Measurements from ENCODE around the gene UCHL1. TPM values are rescaled to one million over a fixed set of nuclear protein-coding genes. Genes with fewer than 3 reads are reported as not detected.
A peak's percentile ranks its signal among the peaks of the same experiment; 100 is the strongest.

The UCHL1 gene
- total and polyA plus RNA-seq, 4 donors = 0.51 to 2.6 (median 0.70) TPM

DNA sequence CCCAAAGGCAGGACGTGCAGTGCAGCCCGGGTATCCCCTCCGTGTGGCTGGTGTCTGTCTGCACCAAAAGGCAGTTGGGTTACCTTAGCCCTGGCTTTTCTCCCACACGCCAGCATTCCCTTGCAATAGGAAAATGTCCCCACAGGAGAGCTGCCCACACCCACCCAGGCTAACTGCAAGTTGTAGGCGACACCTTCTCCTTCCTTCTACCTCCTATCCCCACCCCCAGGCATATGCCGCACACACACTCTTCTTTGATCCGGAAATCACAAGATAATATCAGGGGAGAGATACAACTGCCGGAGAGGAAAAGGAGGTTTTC is 41.9 kb upstream of the UCHL1 start:
- Histone ChIP-seq H3K9ac (ENCODE audit: low read depth in 1 of 2, low read length in 2 of 2) (no peak overlapping the region), H3K36me3 (ENCODE audit: control insufficient read depth in 4 of 4, insufficient read depth in 3 of 4, low read depth in 1 of 4, low read length in 3 of 4) (peaks cover 0 to 1% (median 0%) of the 10 kb centered on the region in 4 donors), H3K27me3 (ENCODE audit: control insufficient read depth in 4 of 4, insufficient read depth in 4 of 4, low read length in 3 of 4) (no peaks in the 10 kb centered on the region), H3K27ac (ENCODE audit: low read depth in 1 of 2, low read length in 2 of 2) (peak overlapping the region; percentile 31 to 68), H3K4me3 (ENCODE audit: low read depth in 1 of 3, low read length in 3 of 3) (peak overlapping the region; percentile 8 to 86 (median 31)), H3K4me1 (ENCODE audit: control insufficient read depth in 4 of 4, insufficient read depth in 4 of 4, low read length in 3 of 4) (peaks cover 4 to 36% (median 28%) of the 10 kb centered on the region in 4 donors), H3K9me3 (ENCODE audit: control insufficient read depth in 4 of 4, low read length in 3 of 4) (no peaks in the 10 kb centered on the region)
- DNase-seq (ENCODE audit: low spot score) = no peak
- 17% methylated on average over 8 of the region's 8 CpGs for WGBS
- TF ChIP-seq, protein P1, sequence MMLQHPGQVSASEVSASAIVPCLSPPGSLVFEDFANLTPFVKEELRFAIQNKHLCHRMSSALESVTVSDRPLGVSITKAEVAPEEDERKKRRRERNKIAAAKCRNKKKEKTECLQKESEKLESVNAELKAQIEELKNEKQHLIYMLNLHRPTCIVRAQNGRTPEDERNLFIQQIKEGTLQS (IDR thresholded peaks at IDR 0.05) = no peak
- TF ChIP-seq RAD21 (IDR thresholded peaks at IDR 0.05) (no peak), HNF4G (IDR thresholded peaks at IDR 0.05) (no peak), TAF1 (conservative IDR thresholded peaks at IDR 0.05) (no peak)
- TF ChIP-seq, protein P2, sequence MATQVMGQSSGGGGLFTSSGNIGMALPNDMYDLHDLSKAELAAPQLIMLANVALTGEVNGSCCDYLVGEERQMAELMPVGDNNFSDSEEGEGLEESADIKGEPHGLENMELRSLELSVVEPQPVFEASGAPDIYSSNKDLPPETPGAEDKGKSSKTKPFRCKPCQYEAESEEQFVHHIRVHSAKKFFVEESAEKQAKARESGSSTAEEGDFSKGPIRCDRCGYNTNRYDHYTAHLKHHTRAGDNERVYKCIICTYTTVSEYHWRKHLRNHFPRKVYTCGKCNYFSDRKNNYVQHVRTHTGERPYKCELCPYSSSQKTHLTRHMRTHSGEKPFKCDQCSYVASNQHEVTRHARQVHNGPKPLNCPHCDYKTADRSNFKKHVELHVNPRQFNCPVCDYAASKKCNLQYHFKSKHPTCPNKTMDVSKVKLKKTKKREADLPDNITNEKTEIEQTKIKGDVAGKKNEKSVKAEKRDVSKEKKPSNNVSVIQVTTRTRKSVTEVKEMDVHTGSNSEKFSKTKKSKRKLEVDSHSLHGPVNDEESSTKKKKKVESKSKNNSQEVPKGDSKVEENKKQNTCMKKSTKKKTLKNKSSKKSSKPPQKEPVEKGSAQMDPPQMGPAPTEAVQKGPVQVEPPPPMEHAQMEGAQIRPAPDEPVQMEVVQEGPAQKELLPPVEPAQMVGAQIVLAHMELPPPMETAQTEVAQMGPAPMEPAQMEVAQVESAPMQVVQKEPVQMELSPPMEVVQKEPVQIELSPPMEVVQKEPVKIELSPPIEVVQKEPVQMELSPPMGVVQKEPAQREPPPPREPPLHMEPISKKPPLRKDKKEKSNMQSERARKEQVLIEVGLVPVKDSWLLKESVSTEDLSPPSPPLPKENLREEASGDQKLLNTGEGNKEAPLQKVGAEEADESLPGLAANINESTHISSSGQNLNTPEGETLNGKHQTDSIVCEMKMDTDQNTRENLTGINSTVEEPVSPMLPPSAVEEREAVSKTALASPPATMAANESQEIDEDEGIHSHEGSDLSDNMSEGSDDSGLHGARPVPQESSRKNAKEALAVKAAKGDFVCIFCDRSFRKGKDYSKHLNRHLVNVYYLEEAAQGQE (IDR thresholded peaks at IDR 0.05) = no peak

DNA sequence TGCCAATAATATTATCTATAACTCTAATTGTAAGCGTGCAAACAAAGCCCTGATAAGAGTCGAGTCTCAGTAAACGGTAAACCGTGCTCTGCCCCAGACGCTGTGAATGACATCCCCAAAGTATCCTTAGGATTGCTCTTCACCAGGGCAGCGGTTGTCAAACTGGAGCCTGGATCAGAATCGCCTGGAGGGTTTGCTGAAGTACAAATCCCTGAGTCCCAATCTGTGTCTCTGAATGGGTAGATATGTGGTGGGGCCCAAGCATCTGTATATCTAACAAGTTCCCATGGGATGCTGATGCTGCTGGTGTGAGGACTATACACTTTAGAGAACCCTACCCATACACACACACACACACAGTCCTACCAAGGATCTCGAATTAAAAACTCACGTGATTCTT is 41.6 kb upstream of the UCHL1 start:
- Histone ChIP-seq H3K4me1 (ENCODE audit: control insufficient read depth in 4 of 4, insufficient read depth in 4 of 4, low read length in 3 of 4) (peaks cover 2 to 32% (median 25%) of the 10 kb centered on the region in 4 donors), H3K9ac (ENCODE audit: low read depth in 1 of 2, low read length in 2 of 2) (no peak overlapping the region), H3K4me3 (ENCODE audit: low read depth in 1 of 3, low read length in 3 of 3) (no peak overlapping the region), H3K27ac (ENCODE audit: low read depth in 1 of 2, low read length in 2 of 2) (peak overlapping the region; percentile 31 to 68), H3K36me3 (ENCODE audit: control insufficient read depth in 4 of 4, insufficient read depth in 3 of 4, low read depth in 1 of 4, low read length in 3 of 4) (peaks cover 0 to 1% (median 0%) of the 10 kb centered on the region in 4 donors), H3K27me3 (ENCODE audit: control insufficient read depth in 4 of 4, insufficient read depth in 4 of 4, low read length in 3 of 4) (no peaks in the 10 kb centered on the region), H3K9me3 (ENCODE audit: control insufficient read depth in 4 of 4, low read length in 3 of 4) (no peaks in the 10 kb centered on the region)
- no peak for DNase-seq (ENCODE audit: low spot score)
- WGBS = 41% methylated on average over 9 of the region's 9 CpGs
- TF ChIP-seq, protein P1 (IDR thresholded peaks at IDR 0.05) = no peak
- TF ChIP-seq, protein P3, sequence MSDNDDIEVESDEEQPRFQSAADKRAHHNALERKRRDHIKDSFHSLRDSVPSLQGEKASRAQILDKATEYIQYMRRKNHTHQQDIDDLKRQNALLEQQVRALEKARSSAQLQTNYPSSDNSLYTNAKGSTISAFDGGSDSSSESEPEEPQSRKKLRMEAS (IDR thresholded peaks at IDR 0.05) = no peak
- TF ChIP-seq TAF1 (conservative IDR thresholded peaks at IDR 0.05) (no peak), JUND (IDR thresholded peaks at IDR 0.05) (no peak), SP1 (IDR thresholded peaks at IDR 0.05) (no peak), HNF4A (conservative IDR thresholded peaks at IDR 0.05) (no peak), FOXA2 (IDR thresholded peaks at IDR 0.05) (no peak), RXRA (IDR thresholded peaks at IDR 0.05) (no peak), FOXA1 (IDR thresholded peaks at IDR 0.05) (no peak), NR2F2 (IDR thresholded peaks at IDR 0.05) (no peak), EGR1 (IDR thresholded peaks at IDR 0.05; ENCODE audit: low read depth in 2 of 2) (no peak), RAD21 (IDR thresholded peaks at IDR 0.05) (no peak)
- TF ChIP-seq, protein P4, sequence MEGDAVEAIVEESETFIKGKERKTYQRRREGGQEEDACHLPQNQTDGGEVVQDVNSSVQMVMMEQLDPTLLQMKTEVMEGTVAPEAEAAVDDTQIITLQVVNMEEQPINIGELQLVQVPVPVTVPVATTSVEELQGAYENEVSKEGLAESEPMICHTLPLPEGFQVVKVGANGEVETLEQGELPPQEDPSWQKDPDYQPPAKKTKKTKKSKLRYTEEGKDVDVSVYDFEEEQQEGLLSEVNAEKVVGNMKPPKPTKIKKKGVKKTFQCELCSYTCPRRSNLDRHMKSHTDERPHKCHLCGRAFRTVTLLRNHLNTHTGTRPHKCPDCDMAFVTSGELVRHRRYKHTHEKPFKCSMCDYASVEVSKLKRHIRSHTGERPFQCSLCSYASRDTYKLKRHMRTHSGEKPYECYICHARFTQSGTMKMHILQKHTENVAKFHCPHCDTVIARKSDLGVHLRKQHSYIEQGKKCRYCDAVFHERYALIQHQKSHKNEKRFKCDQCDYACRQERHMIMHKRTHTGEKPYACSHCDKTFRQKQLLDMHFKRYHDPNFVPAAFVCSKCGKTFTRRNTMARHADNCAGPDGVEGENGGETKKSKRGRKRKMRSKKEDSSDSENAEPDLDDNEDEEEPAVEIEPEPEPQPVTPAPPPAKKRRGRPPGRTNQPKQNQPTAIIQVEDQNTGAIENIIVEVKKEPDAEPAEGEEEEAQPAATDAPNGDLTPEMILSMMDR (IDR thresholded peaks at IDR 0.05; ENCODE audit: low read depth, low read length, missing input control) = no peak
- TF ChIP-seq, protein P5, sequence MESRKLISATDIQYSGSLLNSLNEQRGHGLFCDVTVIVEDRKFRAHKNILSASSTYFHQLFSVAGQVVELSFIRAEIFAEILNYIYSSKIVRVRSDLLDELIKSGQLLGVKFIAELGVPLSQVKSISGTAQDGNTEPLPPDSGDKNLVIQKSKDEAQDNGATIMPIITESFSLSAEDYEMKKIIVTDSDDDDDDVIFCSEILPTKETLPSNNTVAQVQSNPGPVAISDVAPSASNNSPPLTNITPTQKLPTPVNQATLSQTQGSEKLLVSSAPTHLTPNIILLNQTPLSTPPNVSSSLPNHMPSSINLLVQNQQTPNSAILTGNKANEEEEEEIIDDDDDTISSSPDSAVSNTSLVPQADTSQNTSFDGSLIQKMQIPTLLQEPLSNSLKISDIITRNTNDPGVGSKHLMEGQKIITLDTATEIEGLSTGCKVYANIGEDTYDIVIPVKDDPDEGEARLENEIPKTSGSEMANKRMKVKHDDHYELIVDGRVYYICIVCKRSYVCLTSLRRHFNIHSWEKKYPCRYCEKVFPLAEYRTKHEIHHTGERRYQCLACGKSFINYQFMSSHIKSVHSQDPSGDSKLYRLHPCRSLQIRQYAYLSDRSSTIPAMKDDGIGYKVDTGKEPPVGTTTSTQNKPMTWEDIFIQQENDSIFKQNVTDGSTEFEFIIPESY (IDR thresholded peaks at IDR 0.05) = no peak
